GM21717 (cell line): Measurements from ENCODE around the gene TLR5.
A peak's percentile ranks its signal among the peaks of the same experiment; 100 is the strongest.
"Not testable (repeated sequence)": the region's sequence is repeated elsewhere in the genome, so short reads cannot be mapped to it uniquely, and the experiment has no call there.

Source experiments
- ATAC-seq: cut with Tn5 transposase; IDR thresholded peaks from one replicate; pipeline ENCODE4 v1.9.1; 2021; ENCODE audit warnings: mild to moderate bottlenecking, moderate library complexity; ENCODE audit not compliant: unreplicated experiment

Gene TLR5

GRCh38 chr1:223142795-223143536, at the start of gene TLR5:
Gene TLR5, minus strand, starts transcription at chr1:223143248. Its CDS starts 30,217 bp downstream, at chr1:223113031.
- ATAC-seq: peak; percentile 94

GRCh38 chr1:223189903-223190724, 47.1 kb upstream of the TLR5 start:
- peak; percentile 72 for ATAC-seq

DNA sequence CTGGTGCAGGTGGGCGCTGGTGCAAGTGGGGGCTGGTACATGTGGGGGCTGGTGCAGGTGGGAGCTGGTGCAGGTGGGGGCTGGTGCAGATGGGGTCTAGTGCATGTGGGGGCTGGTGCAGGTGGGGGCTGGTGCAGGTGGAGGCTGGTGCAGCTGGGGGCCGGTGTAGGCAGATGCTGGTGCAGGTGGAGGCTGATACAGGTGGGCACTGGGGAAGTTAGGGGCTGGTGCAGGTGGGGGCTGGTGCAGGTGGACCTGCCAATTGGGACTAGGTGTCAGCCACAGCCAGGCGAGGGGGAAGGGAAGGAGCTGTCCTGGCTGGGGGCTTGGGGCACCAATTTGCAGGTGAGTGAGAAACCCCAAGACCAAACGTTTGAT, 46.5 kb upstream of the TLR5 start:
- no peak for ATAC-seq

- ATAC-seq: no peak
Measured at GRCh38 chr1:223188618-223189356, 45.7 kb upstream of the TLR5 start.

GRCh38 chr1:223186800-223187199, 43.8 kb upstream of the TLR5 start:
- ATAC-seq: no peak

DNA sequence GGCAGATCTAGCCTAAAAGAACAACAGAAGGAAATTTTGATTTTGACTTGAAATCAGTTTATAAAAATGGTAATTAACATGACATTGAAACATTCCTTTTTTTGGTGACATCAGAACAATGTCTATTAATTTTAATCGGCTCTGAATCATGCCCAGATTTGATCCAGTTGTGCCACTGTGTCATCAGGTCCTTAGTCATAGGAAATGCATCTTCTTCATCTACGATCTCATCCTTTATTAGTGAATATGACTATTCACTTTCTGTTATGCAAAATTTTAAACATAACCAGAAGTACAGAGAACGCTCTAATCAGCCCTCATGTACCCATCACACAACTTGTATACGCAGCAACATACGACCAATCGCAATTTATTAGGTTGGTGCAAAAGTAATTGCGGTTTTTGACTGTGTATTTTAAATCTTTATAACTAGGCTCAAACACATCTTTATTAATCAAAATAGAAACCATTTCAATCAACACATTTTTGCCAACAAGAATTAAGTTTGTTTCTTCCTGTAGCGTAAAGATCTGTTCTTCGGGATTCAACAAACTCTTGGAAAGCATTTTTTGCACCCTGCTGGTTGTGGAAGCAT, 40.3 kb upstream of the TLR5 start:
- no peak for ATAC-seq

GRCh38 chr1:223180731-223181321, 37.8 kb upstream of the TLR5 start:
- ATAC-seq: no peak

DNA sequence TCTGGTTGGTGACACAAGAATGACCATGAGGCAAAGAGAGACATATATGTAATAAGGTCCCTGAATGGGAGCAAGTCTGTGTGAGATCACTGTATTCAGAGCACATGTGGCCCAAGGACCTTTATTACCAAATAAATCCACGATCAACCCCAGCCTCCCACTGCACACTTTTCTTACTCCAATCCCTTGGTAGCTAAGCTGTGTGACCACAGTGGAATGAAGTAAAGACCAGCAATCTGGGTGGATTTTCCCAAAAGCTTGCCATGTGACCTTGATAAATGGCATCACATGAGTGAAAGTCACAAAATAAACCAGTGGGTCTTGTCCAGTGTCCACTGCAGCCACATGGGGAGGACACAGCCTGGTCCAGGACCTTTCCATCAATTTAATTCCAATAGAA, 36.7 kb upstream of the TLR5 start:
- ATAC-seq: no peak

- no peak for ATAC-seq
Measured at GRCh38 chr1:223179280-223179679, 36.2 kb upstream of the TLR5 start.

GRCh38 chr1:223177681-223178080, 34.6 kb upstream of the TLR5 start:
- ATAC-seq: no peak

DNA sequence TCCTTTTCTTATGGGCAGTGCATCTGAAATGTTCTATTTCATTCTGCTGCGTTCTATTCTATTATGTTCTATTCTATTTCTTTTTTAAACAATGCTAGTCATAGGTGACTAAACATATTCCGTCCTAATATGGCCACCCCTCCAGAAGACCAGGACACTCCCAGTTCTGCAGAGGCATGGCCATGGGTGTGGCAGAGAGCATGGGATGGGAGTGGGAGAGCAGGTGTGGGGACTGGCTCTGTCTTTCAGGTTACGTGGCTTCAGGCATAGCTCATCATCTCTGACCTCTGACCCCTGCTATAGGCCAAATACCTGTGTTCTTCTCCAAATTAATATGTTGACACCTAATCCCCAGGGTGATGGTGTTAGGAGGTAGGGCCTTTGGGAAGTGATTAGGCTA, 33.4 kb upstream of the TLR5 start:
- ATAC-seq: no peak

DNA sequence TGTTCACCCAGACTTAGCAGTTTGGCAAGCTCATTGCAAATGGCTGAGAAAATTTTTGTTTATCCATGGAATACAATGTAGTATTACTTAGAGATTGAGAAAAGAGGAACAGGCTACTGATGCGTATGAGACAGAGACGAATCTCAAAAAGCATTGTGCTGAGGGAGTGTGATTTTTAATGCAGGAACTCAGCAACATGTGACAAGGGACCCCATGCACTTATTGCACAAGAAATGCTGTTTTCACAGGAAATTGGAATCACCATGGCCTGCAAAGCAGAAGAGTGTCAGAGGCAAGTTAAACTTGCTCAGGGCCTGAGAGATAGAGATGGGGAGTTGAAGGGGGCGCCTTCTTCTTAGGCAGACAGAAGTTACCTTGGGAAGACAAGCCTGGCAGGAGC, 32.6 kb upstream of the TLR5 start:
- no peak for ATAC-seq

DNA sequence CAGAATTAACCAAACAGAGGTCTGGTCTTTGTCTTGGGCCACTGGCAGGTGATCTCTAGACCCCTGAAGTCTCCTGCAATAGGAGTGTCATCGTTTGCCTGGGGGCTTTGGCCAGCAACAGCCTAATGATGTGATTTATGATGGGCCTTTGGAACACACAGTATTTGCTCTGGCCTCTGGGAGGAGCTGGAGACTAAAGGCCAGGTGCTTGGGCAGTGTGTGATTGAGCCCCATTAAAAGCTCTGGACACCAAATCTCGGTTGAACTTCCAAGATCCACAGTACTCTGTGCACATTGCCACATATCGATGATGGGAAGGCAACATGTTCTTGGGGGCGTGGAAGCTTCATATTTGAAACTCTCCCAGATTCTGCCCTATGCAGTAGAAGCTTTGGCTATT, 32.0 kb upstream of the TLR5 start:
- no peak for ATAC-seq

DNA sequence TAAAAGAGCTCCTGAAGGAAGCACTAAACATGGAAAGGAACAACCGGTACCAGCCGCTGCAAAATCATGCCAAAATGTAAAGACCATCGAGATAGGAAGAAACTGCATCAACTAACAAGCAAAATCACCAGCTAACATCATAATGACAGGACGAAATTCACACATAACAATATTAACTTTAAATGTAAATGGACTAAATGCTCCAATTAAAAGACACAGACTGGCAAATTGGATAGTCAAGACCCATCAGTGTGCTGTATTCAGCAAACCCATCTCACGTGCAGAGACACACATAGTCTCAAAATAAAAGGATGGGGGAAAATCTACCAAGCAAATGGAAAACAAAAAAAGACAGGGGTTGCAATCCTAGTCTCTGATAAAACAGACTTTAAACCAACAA, 26.4 kb upstream of the TLR5 start:
- ATAC-seq: not testable (repeated sequence)

DNA sequence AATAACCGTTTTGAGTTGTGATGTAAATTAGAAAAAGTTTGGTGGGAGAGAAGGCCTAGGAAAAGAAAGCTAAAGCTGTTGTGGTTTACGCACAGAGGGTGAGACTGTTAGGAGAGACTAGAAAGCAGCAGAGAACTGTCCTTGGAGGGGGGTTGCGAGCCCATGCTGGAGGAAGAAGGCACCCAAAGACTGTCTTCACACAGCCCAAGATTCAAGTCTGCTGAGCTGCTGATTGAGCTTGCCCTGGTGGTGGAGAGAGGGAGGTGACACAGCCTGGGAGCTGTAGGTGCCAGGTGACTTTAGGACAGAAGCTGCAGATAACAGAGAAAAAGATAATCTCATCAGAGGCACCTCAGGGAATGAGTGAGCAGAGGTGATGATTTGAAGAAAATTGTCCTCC, 18.3 kb upstream of the TLR5 start:
- ATAC-seq: no peak

DNA sequence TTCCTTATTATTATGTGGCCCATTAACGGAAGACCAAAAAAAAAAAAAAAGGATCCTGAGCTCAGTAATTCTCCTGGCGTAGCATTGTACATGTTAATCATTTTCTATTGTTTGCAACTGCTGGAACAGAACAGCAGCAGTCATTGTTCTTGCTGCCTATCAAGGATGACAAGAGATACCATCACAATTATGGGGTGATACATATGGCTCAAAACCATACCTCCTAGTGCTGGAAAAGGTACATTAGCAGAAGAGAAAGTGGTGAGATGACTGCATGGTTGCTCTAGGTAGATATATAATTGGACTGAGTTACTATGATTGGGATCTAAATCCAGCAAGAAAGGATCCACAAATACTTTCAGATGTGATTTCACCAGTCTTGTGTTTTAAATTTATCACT, 13.3 kb upstream of the TLR5 start:
- no peak for ATAC-seq

DNA sequence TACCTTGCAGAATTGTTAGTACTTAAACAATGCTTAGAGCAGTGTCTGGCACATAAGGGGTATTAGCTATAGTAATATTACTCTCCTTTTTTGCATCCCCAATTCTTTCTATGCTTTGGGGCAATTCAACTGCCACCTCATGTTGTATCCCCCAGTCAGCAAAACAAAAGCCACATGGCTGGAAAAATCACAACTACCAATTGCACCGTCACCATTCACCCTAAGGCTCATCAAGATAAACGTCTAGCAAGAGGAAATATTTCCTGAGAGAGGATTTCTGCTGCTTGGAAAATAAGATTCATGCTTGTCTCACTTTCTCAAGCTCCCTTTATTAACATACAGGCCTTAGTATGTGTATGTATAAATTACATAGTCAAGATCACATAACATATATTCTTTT, 12.1 kb upstream of the TLR5 start:
- ATAC-seq: no peak

- no peak for ATAC-seq
Measured at GRCh38 chr1:223153177-223154119, 10.4 kb upstream of the TLR5 start.

DNA sequence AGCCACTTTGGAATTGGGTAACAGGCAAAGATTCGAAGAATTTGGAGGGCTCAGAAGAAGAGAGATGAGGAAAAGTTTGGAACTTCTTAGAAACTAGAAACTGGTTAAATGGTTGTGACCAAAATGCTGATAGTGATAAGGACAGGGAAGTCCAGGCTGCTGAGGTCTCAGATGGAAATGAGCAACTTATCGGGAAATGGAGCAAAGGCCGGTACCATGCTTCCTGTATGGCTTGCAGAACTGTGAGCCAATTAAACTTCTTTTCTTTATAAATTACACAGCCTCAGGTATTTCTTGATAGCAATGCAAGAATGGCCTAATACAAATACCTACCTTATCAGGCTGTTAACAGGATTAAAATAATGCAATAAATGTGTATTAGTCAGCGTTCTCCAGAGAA, 9.4 kb upstream of the TLR5 start:
- no peak for ATAC-seq

DNA sequence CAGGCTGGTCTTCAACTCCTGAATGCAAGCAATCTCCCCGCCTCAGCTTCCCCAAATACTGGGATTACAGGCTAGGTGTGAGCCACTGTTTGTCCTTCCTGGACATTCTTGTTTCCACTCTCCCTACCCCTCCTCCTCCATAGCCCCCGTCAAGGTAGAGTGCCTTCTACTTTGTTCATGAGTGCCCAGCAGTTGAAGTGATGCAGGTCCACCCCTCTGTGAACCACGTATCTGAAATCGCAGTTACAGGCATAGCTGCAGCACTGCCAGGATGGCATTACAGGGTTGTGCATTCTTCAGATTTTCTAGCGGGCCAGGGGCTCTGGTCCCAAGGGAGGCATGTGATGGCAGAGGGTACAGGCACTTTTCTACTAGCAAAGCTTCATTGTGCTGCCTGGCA, 7.4 kb upstream of the TLR5 start:
- no peak for ATAC-seq
